Raji (cell line): ENCODE data around the gene GCLM.
A peak's percentile ranks its signal among the peaks of the same experiment; 100 is the strongest.

Experiments used
- POLR2A ChIP-seq: IDR thresholded peaks from 2 replicates; pipeline ENCODE4 v1.6.1; 2011; ENCODE audit warnings: low read depth, low read length, control low read depth; ENCODE audit not compliant: insufficient read depth

The GCLM gene

GRCh38 chr1:93905051-93905450 is 4.2 kb downstream of the GCLM start:
- no peak for TF ChIP-seq POLR2A

- TF ChIP-seq POLR2A: no peak
These were observed 5.0 kb downstream of the GCLM start for GRCh38 chr1:93904228-93904627.

GRCh38 chr1:93900723-93901504 is 8.3 kb downstream of the GCLM start:
- TF ChIP-seq POLR2A: no peak

- no peak for TF ChIP-seq POLR2A
These were observed 9.6 kb downstream of the GCLM start for GRCh38 chr1:93899543-93900207.

GRCh38 chr1:93888900-93889299 is 20.3 kb downstream of the GCLM start:
- TF ChIP-seq POLR2A: no peak

- TF ChIP-seq POLR2A: no peak
These were observed 27.0 kb downstream of the GCLM start for GRCh38 chr1:93882269-93882668.

GRCh38 chr1:93880731-93881130 is 28.5 kb downstream of the GCLM start:
- TF ChIP-seq POLR2A: no peak

GRCh38 chr1:93878889-93879586 is 30.2 kb downstream of the GCLM start, which contains the start of gene DNTTIP2:
TSS of gene DNTTIP2 (minus strand) at chr1:93879206. CDS start at chr1:93879148, 58 bp downstream.
- peak; percentile 96 for TF ChIP-seq POLR2A

GRCh38 chr1:93878501-93878888 is 30.7 kb downstream of the GCLM start:
- TF ChIP-seq POLR2A: no peak

GRCh38 chr1:93877529-93877928 is 31.7 kb downstream of the GCLM start:
- TF ChIP-seq POLR2A: no peak

GRCh38 chr1:93876244-93876643 is 33.0 kb downstream of the GCLM start:
- no peak for TF ChIP-seq POLR2A

- TF ChIP-seq POLR2A: no peak
These were observed 35.1 kb downstream of the GCLM start for GRCh38 chr1:93874025-93874651.

- no peak for TF ChIP-seq POLR2A
These were observed 37.9 kb downstream of the GCLM start for GRCh38 chr1:93871366-93871765.

- no peak for TF ChIP-seq POLR2A
These were observed 39.6 kb downstream of the GCLM start for GRCh38 chr1:93869653-93870052.

GRCh38 chr1:93865253-93865652 is 44.0 kb downstream of the GCLM start:
- TF ChIP-seq POLR2A: no peak

- no peak for TF ChIP-seq POLR2A
These were observed 45.1 kb downstream of the GCLM start for GRCh38 chr1:93864175-93864574.

- TF ChIP-seq POLR2A: no peak
These were observed 55.3 kb downstream of the GCLM start for GRCh38 chr1:93853940-93854339.
